SKM-1 treated with dmso at 0.1 percent for 144 hours (cell line): ENCODE measurements around the gene ARR3.
"Not testable (repeated sequence)": the region's sequence is repeated elsewhere in the genome, so short reads cannot be mapped to it uniquely, and the experiment has no call there.

Experiments used
- DNase-seq: peaks from one replicate; lab custom pipeline; 2025; ENCODE audit not compliant: unreplicated experiment; lab: John Stamatoyannopoulos, UW

Gene ARR3

DNA sequence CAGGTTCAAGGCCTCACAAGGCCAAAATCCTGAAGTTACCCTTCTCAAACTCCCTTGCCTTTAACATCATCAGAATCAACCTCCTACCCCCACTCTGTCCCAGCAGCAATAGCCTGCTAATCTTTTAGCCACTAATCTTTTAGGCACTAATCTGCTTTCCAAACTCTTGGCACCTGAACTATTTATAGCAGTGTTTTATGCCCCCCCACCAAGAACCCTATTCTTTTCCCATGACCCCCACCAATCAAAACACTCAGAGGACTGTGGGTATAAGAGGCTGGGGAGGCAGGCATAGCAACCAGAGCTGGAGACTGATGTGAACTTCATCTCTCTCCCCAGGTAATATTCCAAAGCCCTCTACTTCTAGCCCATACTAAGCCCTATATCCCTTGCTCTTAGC, at the start of gene ARR3:
TSS of gene ARR3 (plus strand) at position 301 of the 400 bp plus-strand sequence. CDS start 1,052 bp downstream, outside the sequence.
- no peak for DNase-seq

DNA sequence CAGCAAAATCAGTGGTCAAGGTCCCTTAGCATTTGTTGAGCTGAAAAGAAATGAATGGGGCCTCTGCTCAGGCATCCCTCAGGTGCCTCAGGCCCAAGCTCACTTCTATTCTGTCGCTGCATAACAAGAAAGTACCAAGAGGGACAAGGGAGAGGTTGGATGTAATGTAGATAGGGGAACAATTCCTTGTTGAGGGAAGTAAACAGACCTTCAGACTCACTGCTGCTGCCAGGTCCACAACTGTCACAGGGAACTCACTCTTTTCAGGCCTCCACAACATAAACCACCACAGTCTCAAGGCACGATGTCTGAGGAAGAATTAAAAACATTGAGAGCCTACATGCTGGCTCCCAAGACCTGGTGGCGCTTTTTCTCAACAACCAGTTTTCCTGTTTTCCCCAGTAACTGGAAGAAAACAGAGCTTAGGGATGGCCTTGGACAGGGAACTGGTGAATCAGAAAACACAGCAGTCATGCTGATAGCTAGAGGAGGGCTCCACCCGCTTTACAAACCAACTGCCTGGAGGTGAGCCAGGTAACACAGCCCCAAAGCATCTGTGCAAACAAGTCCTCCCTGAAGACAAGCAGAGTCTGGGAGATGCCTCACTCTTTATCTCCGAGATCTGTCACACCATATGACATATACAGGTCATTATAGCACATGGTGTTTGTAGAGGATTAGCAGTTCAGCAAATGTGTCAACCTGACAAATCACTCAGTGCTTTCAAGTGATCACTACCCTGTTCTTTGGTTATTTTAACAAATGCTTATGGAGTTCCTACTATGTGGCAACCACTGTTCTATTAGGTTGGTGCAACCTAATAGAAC, 48.0 kb upstream of the ARR3 start:
- DNase-seq, result no peak

DNA sequence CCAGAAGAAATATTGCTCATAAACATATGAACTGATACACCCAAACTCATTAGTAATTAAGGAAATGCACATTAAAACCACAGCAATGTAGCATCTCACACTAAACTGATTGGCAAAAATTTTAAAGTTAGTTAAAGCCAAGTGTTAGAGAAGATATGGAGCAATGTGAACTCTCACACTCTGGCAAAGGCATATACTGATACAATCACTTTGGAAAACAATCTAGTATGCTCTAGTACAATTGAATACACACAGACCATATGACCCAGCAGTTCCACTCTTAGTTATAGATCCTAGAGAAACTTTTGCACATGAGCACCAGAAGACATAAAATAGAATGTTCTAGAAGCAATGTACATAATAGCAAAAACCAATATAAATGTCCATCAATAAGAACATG, 42.1 kb upstream of the ARR3 start:
- no peak for DNase-seq

DNA sequence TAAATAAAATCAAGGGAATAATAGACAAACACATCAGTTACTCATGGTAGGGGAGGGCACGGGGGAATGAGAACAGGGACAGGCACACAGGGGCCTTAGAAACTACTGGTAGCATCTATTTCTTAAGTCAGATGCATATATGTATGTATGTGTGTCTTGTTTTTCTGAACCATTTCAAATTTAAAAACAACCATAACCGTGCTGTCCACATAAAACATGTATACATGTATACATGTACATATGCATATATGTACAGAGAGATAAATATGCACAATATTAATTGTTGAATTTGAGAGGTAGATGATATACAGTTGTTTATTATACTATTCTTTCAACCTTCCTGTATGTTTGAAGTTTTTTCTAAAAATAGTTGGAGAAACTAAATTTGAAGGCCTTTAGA, 41.4 kb upstream of the ARR3 start:
- DNase-seq, result no peak

GRCh38 chrX:70231666-70232065, 36.5 kb upstream of the ARR3 start:
- no peak for DNase-seq

- no peak for DNase-seq
These were observed 33.8 kb upstream of the ARR3 start, which contains the start of gene AWAT1 for GRCh38 chrX:70234355-70234754. AWAT1 (plus strand) TSS chrX:70234655; CDS start chrX:70234696, 41 bp downstream.

- no peak for DNase-seq
These were observed 27.4 kb upstream of the ARR3 start for GRCh38 chrX:70240751-70241150.

DNA sequence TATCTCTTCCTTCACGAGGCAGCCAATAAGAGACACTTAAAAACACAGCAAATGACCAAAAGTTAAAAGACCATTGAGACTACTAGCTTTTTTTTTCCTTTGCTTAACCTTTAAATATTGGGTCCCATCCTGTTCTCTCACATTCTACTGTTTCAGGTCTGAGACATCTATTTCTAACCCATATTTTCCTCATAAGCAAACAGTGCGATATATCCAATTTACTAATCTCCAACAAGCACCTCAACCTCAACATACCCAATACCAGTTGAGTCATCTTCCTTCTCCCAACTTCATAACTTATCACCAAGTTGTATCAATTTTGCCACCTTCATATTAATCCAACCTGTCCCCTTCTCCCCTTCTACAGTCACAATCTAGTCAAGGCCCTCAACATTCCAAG, 26.6 kb upstream of the ARR3 start:
- DNase-seq, result no peak

- DNase-seq, result not testable (repeated sequence)
These were observed 24.5 kb upstream of the ARR3 start for GRCh38 chrX:70243601-70244000.

DNA sequence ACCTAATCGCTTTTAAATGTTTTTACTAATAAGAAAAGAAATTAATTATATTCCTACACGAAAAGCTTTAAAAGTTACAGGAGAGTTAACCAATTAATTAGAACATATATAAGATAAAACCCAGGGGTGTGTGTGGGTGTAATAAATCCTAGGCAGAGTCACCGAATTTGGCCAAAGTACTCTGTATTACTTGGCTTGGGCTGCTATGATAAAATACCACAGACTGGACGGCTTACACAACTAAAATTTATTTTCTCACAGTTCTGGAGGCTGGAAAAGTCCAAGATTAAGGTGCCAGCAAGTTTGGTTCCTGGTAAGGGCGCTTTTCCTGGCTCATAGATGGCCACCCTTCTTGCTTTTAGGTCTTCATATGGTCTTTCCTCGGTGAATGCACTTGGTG, 23.3 kb upstream of the ARR3 start:
- DNase-seq, result no peak

GRCh38 chrX:70247252-70247651, 20.9 kb upstream of the ARR3 start:
- DNase-seq, result no peak

DNA sequence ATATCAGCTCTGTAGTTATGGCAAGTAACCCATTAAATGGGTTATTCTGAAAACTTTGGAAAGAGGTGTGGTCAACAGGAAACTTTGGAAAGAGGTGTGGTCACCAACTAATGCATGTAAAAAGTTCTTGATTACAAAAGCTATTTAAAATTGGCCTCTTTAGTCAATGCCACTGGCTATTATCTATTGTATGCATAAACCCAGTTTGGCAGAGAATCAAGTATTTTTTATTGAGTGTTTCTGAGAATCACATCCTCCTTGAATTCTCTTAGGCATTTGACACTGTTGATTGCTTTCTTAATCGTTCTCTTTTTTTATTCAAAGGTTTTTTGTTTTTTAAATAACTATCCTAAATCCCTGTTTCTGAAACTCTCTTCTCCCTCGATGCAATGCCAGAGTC, 15.6 kb upstream of the ARR3 start:
- DNase-seq, result no peak

DNA sequence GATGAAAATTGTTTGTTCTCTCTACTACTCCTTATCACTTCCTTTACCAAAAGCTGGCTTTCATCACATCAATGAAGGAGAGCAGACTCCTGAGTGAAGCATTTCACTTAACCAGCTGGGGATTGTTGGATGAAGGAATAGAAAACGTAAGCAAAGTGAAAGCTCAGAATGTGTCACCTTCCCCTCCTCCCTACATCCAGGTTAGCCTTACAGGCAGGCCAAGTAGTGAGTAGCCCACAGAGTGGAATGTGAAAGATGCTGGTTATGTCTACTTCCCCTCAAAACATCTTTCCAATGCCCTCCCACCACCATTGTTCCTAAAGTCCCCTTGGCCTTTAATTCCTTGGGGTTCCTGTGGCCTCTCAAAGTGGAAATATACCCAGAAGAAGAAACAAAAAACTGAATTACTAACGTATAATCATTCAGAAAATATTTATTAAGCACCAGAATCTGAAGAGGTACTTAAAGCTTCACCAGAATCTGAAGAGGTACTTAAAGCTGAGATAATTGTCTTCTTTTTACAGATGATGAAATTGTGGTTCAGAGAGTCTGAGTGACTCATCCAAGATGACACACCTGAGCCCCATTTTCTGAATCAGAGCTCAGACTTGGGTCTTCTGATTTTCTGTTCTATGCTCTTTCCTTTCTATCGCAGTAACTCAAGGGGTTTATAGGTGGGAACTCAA, 14.6 kb upstream of the ARR3 start:
- DNase-seq, result no peak

DNA sequence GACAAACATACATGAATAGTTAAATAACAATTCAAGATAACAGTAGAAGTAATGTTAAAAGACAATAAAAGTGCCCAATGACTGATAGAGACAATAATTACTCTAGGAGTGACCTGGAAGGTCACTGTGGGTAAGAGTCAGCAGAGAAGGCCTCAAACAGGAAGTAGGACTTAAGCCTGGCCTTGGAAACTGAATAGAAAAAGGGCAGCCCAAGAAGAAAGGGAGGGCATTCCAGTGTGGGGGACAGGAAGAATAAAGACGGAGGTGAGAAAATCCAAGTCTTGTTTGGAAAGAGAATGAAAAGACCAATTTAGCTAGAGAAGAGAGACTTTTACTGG, 14.1 kb upstream of the ARR3 start:
- no peak for DNase-seq

GRCh38 chrX:70254909-70255308, 13.2 kb upstream of the ARR3 start:
- DNase-seq, result no peak

DNA sequence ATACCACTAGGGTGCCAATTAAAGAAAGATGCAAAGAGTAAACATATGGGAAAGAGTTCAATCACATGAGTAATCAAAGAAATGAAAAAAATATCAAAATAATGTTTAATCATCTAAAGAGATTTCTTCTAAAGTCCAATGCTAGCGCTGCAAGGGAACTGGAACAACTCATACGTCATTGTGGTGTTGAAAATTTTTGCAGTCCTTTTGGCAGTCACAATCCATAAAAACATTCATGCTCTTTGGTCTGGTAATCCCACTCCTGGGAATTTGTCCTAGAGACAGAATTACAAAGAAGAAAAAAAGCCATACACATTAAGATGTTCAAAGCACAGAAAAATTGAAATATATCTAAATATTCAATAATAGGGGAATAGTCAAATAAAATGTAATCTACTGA, 12.7 kb upstream of the ARR3 start:
- no peak for DNase-seq

GRCh38 chrX:70257423-70258288, 10.5 kb upstream of the ARR3 start:
- no peak for DNase-seq

DNA sequence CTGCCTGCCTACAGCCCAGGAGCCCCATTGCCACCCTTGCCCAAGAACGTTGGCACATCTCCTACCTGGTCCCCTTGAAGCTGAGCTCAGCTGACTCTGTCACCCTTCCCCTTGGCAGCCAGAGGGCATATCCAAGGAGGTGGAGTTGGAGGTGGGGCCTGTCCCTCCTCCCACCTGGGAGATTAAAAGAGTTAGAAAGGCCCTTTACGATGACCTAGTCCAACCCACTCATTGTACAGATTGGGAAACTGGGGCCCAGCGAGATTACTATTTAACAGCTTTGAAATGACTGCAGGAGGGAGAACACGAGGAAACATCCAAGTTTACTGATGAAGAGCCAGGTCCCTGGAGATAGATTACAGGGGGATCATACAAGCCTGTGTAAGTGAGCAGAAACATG, 8.0 kb upstream of the ARR3 start, which contains the start of gene P2RY4:
TSS of gene P2RY4 (minus strand) at position 101 of the 400 bp plus-strand sequence. CDS start 580 bp downstream, outside the sequence.
- DNase-seq, result no peak

- peak; percentile 35 for DNase-seq
These were observed 5.1 kb upstream of the ARR3 start for GRCh38 chrX:70262952-70263567.

DNA sequence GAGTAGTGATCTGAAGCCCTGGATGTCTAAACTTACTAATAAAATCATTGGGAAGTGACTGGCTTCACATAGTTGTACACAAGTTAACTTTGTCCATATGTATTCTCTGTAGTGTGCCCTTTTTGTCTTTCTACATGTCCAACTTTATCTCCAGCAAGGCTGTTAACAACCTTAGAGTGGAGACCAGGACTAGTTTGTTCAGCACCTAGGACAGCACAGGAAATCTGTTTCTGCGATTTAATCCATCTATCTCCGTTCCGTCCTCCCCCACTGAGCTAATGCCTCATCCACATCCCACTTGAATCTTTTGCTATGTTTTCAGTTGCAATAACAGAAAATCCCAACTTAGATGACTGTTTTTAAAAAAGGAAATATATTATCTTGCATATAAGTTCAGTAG, 3.4 kb upstream of the ARR3 start:
- DNase-seq, result no peak

DNA sequence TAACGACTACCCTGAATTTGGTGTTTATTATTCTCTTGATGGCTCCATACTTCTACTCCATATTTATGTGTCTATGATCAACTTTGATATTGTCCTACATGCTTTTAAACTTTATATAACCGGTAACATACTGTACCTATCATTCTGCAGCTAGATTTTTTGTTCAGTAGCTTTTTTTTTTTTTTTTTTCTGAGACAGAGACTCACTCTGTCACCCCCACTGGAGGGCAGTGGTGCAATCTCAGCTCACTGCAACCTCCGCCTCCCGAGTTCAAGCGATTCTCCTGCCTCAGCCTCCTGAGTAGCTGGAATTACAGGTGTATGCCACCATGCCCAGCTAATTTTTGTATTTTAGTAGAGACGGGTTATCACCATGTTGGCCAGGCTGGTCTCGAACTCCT, 5.9 kb downstream of the ARR3 start:
- DNase-seq, result not testable (repeated sequence)
